IPS-20b (cell line): Measurements from ENCODE around the gene NAA15.
"Not testable (repeated sequence)": the region's sequence is repeated elsewhere in the genome, so short reads cannot be mapped to it uniquely, and the experiment has no call there.

Source experiments
- H3K27ac ChIP-seq: one replicate; pipeline ENCODE4 v1.5.1; 2013; ENCODE audit warnings: low read length
- H3K27me3 ChIP-seq: 2 replicates; pipeline ENCODE4 v1.6.1; 2013; ENCODE audit warnings: mild to moderate bottlenecking, low read length, inconsistent platforms; ENCODE audit not compliant: insufficient read depth
- H3K36me3 ChIP-seq: 2 replicates; pipeline ENCODE4 v1.6.1; 2013; ENCODE audit warnings: low read depth, mild to moderate bottlenecking, inconsistent platforms, low read length, moderate library complexity; ENCODE audit not compliant: insufficient read depth
- H3K4me1 ChIP-seq: 2 replicates; pipeline ENCODE4 v1.6.1; 2013; ENCODE audit warnings: mild to moderate bottlenecking, control low read depth, inconsistent platforms, low read length, moderate library complexity; ENCODE audit not compliant: insufficient read depth
- H3K4me3 ChIP-seq: 2 replicates; pipeline ENCODE4 v1.5.1; 2013; ENCODE audit warnings: mild to moderate bottlenecking, low read length, inconsistent platforms
- H3K9ac ChIP-seq: 2 replicates; pipeline ENCODE4 v1.6.1; 2013; ENCODE audit warnings: low read depth, mild to moderate bottlenecking, inconsistent platforms, low read length, moderate library complexity
- H3K9me3 ChIP-seq: 2 replicates; pipeline ENCODE4 v1.6.1; 2013; ENCODE audit warnings: mild to moderate bottlenecking, low read depth, low read length, inconsistent platforms; ENCODE audit not compliant: insufficient read depth

Gene NAA15

GRCh38 chr4:139455126-139455538, 153.8 kb downstream of the NAA15 start:
- H3K4me1 ChIP-seq = peaks cover 27% of the 10 kb centered on the region
- H3K36me3 ChIP-seq = no peaks in the 10 kb centered on the region
- H3K9me3 ChIP-seq = no peaks in the 10 kb centered on the region
- peak overlapping the region; percentile 98 for H3K4me3 ChIP-seq
- H3K27ac ChIP-seq = no peak overlapping the region
- no peaks in the 10 kb centered on the region for H3K27me3 ChIP-seq
- peak overlapping the region; percentile 89 for H3K9ac ChIP-seq

- Histone ChIP-seq H3K4me3 (no peak overlapping the region), H3K27me3 (no peaks in the 10 kb centered on the region), H3K27ac (no peak overlapping the region), H3K36me3 (no peaks in the 10 kb centered on the region), H3K4me1 (peaks cover 37% of the 10 kb centered on the region), H3K9me3 (no peaks in the 10 kb centered on the region), H3K9ac (no peak overlapping the region)
Measured at GRCh38 chr4:139457318-139457717, 156.0 kb downstream of the NAA15 start.

GRCh38 chr4:139458543-139458942, 157.2 kb downstream of the NAA15 start:
- no peaks in the 10 kb centered on the region for H3K36me3 ChIP-seq
- no peaks in the 10 kb centered on the region for H3K9me3 ChIP-seq
- H3K27me3 ChIP-seq = no peaks in the 10 kb centered on the region
- H3K4me3 ChIP-seq = no peak overlapping the region
- H3K27ac ChIP-seq = no peak overlapping the region
- peaks cover 34% of the 10 kb centered on the region for H3K4me1 ChIP-seq
- H3K9ac ChIP-seq = no peak overlapping the region

- Histone ChIP-seq H3K9ac (no peak overlapping the region), H3K4me3 (no peak overlapping the region), H3K4me1 (peaks cover 34% of the 10 kb centered on the region), H3K36me3 (no peaks in the 10 kb centered on the region), H3K27me3 (no peaks in the 10 kb centered on the region), H3K27ac (no peak overlapping the region), H3K9me3 (no peaks in the 10 kb centered on the region)
Measured at GRCh38 chr4:139458999-139459398, 157.7 kb downstream of the NAA15 start.

- peaks cover 27% of the 10 kb centered on the region for H3K4me1 ChIP-seq
Measured at GRCh38 chr4:139460565-139460964, 159.3 kb downstream of the NAA15 start.

GRCh38 chr4:139461022-139461628, 159.8 kb downstream of the NAA15 start:
- Histone ChIP-seq H3K4me1 (peaks cover 21% of the 10 kb centered on the region), H3K27me3 (no peaks in the 10 kb centered on the region), H3K9me3 (no peaks in the 10 kb centered on the region), H3K36me3 (no peaks in the 10 kb centered on the region), H3K4me3 (peak overlapping the region; percentile 47; the same call in 1 of the 2 replicates), H3K9ac (peak overlapping the region; percentile 67; the same call in 1 of the 2 replicates), H3K27ac (peak overlapping the region; percentile 64)

More at GRCh38 chr4:139460565-139460964, 159.3 kb downstream of the NAA15 start:
- Histone ChIP-seq H3K27ac (peak overlapping the region; percentile 64), H3K27me3 (no peaks in the 10 kb centered on the region), H3K9me3 (no peaks in the 10 kb centered on the region), H3K9ac (peak overlapping the region; percentile 67; the same call in 1 of the 2 replicates), H3K36me3 (no peaks in the 10 kb centered on the region), H3K4me3 (peak overlapping the region; percentile 47; the same call in 1 of the 2 replicates)

- H3K9me3 ChIP-seq, H3K27me3 ChIP-seq, H3K27ac ChIP-seq, H3K9ac ChIP-seq, H3K4me3 ChIP-seq, H3K36me3 ChIP-seq: not testable (repeated sequence)
- H3K4me1 ChIP-seq = peaks cover 18% of the 10 kb centered on the region; the same call in 1 of the 2 replicates
Measured at GRCh38 chr4:139464512-139464911, 163.2 kb downstream of the NAA15 start.

- Histone ChIP-seq H3K36me3 (no peaks in the 10 kb centered on the region), H3K9me3 (no peaks in the 10 kb centered on the region), H3K4me3 (no peak overlapping the region), H3K4me1 (peaks cover 6% of the 10 kb centered on the region; the same call in 1 of the 2 replicates), H3K27ac (no peak overlapping the region), H3K27me3 (no peaks in the 10 kb centered on the region), H3K9ac (no peak overlapping the region)
Measured at GRCh38 chr4:139465922-139466321, 164.6 kb downstream of the NAA15 start.

GRCh38 chr4:139468756-139469155, 167.5 kb downstream of the NAA15 start:
- H3K9ac ChIP-seq, H3K4me3 ChIP-seq, H3K27me3 ChIP-seq, H3K9me3 ChIP-seq, H3K27ac ChIP-seq, H3K4me1 ChIP-seq: not testable (repeated sequence)
- H3K36me3 ChIP-seq = peaks cover 11% of the 10 kb centered on the region

- Histone ChIP-seq H3K36me3 (peaks cover 11% of the 10 kb centered on the region), H3K9me3 (peaks cover 6% of the 10 kb centered on the region), H3K4me3 (no peak overlapping the region), H3K9ac (no peak overlapping the region), H3K27ac (no peak overlapping the region), H3K4me1 (no peaks in the 10 kb centered on the region), H3K27me3 (no peaks in the 10 kb centered on the region)
Measured at GRCh38 chr4:139469216-139469615, 167.9 kb downstream of the NAA15 start.
